ENCODE measurements around the gene GRB10. TPM values are rescaled to one million over a fixed set of nuclear protein-coding genes. Genes with fewer than 3 reads are reported as not detected.
"Not testable (repeated sequence)": the region's sequence is repeated elsewhere in the genome, so short reads cannot be mapped to it uniquely, and the experiment has no call there.

Gene GRB10
- total and polyA plus RNA-seq, 4 experiments from 2014 or later, result 0.83 to 7.7 (median 5.0) TPM

DNA sequence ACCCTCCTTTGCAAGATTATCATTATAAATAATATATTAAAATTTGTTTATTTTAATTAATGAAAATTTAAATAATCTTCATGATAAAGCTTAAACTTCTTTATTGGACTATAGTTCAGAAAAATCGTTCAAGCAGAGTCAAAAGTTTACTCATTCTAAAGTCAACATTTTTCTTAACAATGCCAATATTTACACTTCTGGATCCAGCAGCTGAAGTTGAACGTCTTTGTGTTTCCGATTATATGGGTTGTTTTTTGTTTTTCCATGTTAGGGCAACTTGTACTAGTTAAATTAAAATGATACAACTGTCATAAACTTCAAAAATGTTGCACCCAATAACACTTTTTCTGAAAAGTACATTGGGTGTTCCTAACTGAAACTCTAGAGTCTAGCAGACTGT lies 43.8 kb downstream of the GRB10 start:
- POLR2A ChIA-PET (ENCODE audit: partially characterized antibody), result no interaction called here
- no peaks in the 10 kb centered on the region for H3K36me3 ChIP-seq (ENCODE audit: insufficient read depth, low read length)
- peaks cover 0 to 5% (median 0%) of the 10 kb centered on the region in 8 donors for H3K9me3 Mint-ChIP-seq
- H3K4me1 ChIP-seq (ENCODE audit: insufficient read depth, low read length), result peaks cover 21% of the 10 kb centered on the region
- intact Hi-C loops (cut with micrococcal nuclease), result no loop called here
- peaks cover 23 to 34% (median 28%) of the 10 kb centered on the region in 4 donors for H3K4me1 Mint-ChIP-seq
- no peak overlapping the region for H3K4me3 Mint-ChIP-seq
- no peak for DNase-seq
- H3K27me3 Mint-ChIP-seq, result no peaks in the 10 kb centered on the region
- no peaks in the 10 kb centered on the region for H3K36me3 Mint-ChIP-seq
- no peaks in the 10 kb centered on the region for H3K27me3 ChIP-seq (ENCODE audit: insufficient read depth, low read length)
- H3K27ac ChIP-seq (ENCODE audit: low read depth, low read length), result peak overlapping the region; percentile 67
- peak overlapping the region; percentile 88 to 99 (median 98) for H3K27ac Mint-ChIP-seq
- CTCF ChIA-PET (ENCODE audit: partially characterized antibody), result interaction anchor here (0.6 to 1.7 kb wide), 2 partner anchors 71 to 271 kb away, joined by 3 to 5 read pairs; no protein-coding TSS in a partner anchor
- H3K9me3 ChIP-seq (ENCODE audit: control insufficient read depth in 1 of 2, low read length in 2 of 2), result no peaks in the 10 kb centered on the region
- H3K4me3 ChIP-seq (ENCODE audit: low read length in 2 of 2), result no peak overlapping the region

DNA sequence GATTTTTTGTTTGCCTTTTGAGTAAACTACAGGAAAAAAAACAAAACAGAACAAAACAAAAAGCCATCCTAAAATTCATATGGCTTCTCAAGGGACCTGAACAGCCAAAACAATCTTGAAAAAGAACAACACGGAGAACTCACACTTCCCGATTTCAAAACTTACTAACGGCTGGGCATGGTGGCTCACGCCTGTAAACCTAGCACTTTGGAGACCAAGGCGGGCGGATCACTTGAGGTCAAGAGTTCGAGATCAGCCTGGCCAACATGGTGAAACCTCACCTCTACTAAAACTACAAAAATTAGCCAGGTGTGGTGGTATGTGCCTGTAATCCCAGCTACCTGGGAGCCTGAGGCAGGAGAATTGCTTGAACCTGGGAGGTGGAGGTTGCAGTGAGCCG lies 46.9 kb downstream of the GRB10 start:
- H3K27me3 ChIP-seq (ENCODE audit: insufficient read depth, low read length); intact Hi-C loops (cut with micrococcal nuclease); H3K27ac ChIP-seq (ENCODE audit: low read depth, low read length); DNase-seq; H3K9me3 Mint-ChIP-seq; H3K4me3 Mint-ChIP-seq; CTCF ChIA-PET (ENCODE audit: partially characterized antibody); H3K36me3 ChIP-seq (ENCODE audit: insufficient read depth, low read length); H3K36me3 Mint-ChIP-seq; H3K9me3 ChIP-seq (ENCODE audit: control insufficient read depth in 1 of 2, low read length in 2 of 2); H3K27me3 Mint-ChIP-seq; H3K4me3 ChIP-seq (ENCODE audit: low read length in 2 of 2); POLR2A ChIA-PET (ENCODE audit: partially characterized antibody): not testable (repeated sequence)
- Mint-ChIP-seq H3K27ac (peak overlapping the region in 1 of 7 donors; percentile 60), H3K4me1 (peaks cover 17 to 20% (median 19%) of the 10 kb centered on the region in 4 donors)
- H3K4me1 ChIP-seq (ENCODE audit: insufficient read depth, low read length), result peaks cover 18% of the 10 kb centered on the region

GRCh38 chr7:50735333-50735732 lies 47.4 kb downstream of the GRB10 start:
- peak overlapping the region in 2 of 7 donors; percentile 38 to 77 for H3K27ac Mint-ChIP-seq

GRCh38 chr7:50734246-50734645 lies 48.5 kb downstream of the GRB10 start:
- Mint-ChIP-seq H3K9me3 (peaks cover 0 to 3% (median 0%) of the 10 kb centered on the region in 8 donors), H3K27me3 (no peaks in the 10 kb centered on the region), H3K36me3 (no peaks in the 10 kb centered on the region), H3K4me1 (peaks cover 3 to 8% (median 4%) of the 10 kb centered on the region in 4 donors), H3K4me3 (no peak overlapping the region), H3K27ac (no peak overlapping the region)
- POLR2A ChIA-PET (ENCODE audit: partially characterized antibody), result no interaction called here
- peaks cover 2% of the 10 kb centered on the region for H3K4me1 ChIP-seq (ENCODE audit: insufficient read depth, low read length)
- no peak for DNase-seq
- CTCF ChIA-PET (ENCODE audit: partially characterized antibody), result no interaction called here
- H3K36me3 ChIP-seq (ENCODE audit: insufficient read depth, low read length), result no peaks in the 10 kb centered on the region
- no peaks in the 10 kb centered on the region for H3K9me3 ChIP-seq (ENCODE audit: control insufficient read depth in 1 of 2, low read length in 2 of 2)
- H3K27ac ChIP-seq (ENCODE audit: low read depth, low read length), result no peak overlapping the region
- intact Hi-C loops (cut with micrococcal nuclease), result no loop called here
- H3K27me3 ChIP-seq (ENCODE audit: insufficient read depth, low read length), result no peaks in the 10 kb centered on the region
- no peak overlapping the region for H3K4me3 ChIP-seq (ENCODE audit: low read length in 2 of 2)

More at GRCh38 chr7:50735333-50735732, 47.4 kb downstream of the GRB10 start:
- Histone ChIP-seq H3K9me3 (ENCODE audit: control insufficient read depth in 1 of 2, low read length in 2 of 2) (no peaks in the 10 kb centered on the region), H3K27me3 (ENCODE audit: insufficient read depth, low read length) (no peaks in the 10 kb centered on the region), H3K36me3 (ENCODE audit: insufficient read depth, low read length) (no peaks in the 10 kb centered on the region), H3K27ac (ENCODE audit: low read depth, low read length) (no peak overlapping the region), H3K4me3 (ENCODE audit: low read length in 2 of 2) (no peak overlapping the region), H3K4me1 (ENCODE audit: insufficient read depth, low read length) (peaks cover 13% of the 10 kb centered on the region)
- CTCF ChIA-PET (ENCODE audit: partially characterized antibody), result no interaction called here
- Mint-ChIP-seq H3K4me3 (no peak overlapping the region), H3K4me1 (peaks cover 14 to 18% (median 14%) of the 10 kb centered on the region in 4 donors), H3K9me3 (peaks cover 0 to 5% (median 0%) of the 10 kb centered on the region in 8 donors), H3K27me3 (no peaks in the 10 kb centered on the region), H3K36me3 (no peaks in the 10 kb centered on the region)
- DNase-seq, result no peak
- intact Hi-C loops (cut with micrococcal nuclease), result no loop called here
- POLR2A ChIA-PET (ENCODE audit: partially characterized antibody), result interaction anchor here (0.6 kb wide), 1 partner anchor 39 kb away, joined by 3 read pairs; no protein-coding TSS in a partner anchor

GRCh38 chr7:50733552-50733951 lies 49.1 kb downstream of the GRB10 start:
- no peaks in the 10 kb centered on the region for H3K36me3 Mint-ChIP-seq
- H3K27ac Mint-ChIP-seq, result no peak overlapping the region
- Histone ChIP-seq H3K36me3 (ENCODE audit: insufficient read depth, low read length) (no peaks in the 10 kb centered on the region), H3K27ac (ENCODE audit: low read depth, low read length) (no peak overlapping the region), H3K27me3 (ENCODE audit: insufficient read depth, low read length) (no peaks in the 10 kb centered on the region), H3K4me3 (ENCODE audit: low read length in 2 of 2) (no peak overlapping the region), H3K9me3 (ENCODE audit: control insufficient read depth in 1 of 2, low read length in 2 of 2) (no peaks in the 10 kb centered on the region), H3K4me1 (ENCODE audit: insufficient read depth, low read length) (no peaks in the 10 kb centered on the region)
- H3K9me3 Mint-ChIP-seq, result peaks cover 0 to 3% (median 0%) of the 10 kb centered on the region in 8 donors
- H3K4me1 Mint-ChIP-seq, result peaks cover 0 to 5% (median 1%) of the 10 kb centered on the region in 4 donors
- no peak for DNase-seq
- H3K27me3 Mint-ChIP-seq, result no peaks in the 10 kb centered on the region
- POLR2A ChIA-PET (ENCODE audit: partially characterized antibody), result no interaction called here
- H3K4me3 Mint-ChIP-seq, result no peak overlapping the region
- intact Hi-C loops (cut with micrococcal nuclease), result no loop called here
- CTCF ChIA-PET (ENCODE audit: partially characterized antibody), result no interaction called here

GRCh38 chr7:50731703-50732582 lies 50.8 kb downstream of the GRB10 start:
- no peaks in the 10 kb centered on the region for H3K9me3 Mint-ChIP-seq
- H3K36me3 Mint-ChIP-seq, result no peaks in the 10 kb centered on the region
- ChIA-PET POLR2A (ENCODE audit: partially characterized antibody) (interaction anchor here (0.6 kb wide), 1 partner anchor 429 kb away, joined by 3 read pairs; no protein-coding TSS in a partner anchor), CTCF (ENCODE audit: partially characterized antibody) (interaction anchor here (0.6 kb wide), 1 partner anchor 263 kb away, joined by 4 read pairs; no protein-coding TSS in a partner anchor)
- intact Hi-C loops (cut with micrococcal nuclease), result no loop called here
- H3K4me3 Mint-ChIP-seq, result no peak overlapping the region
- H3K4me1 ChIP-seq (ENCODE audit: insufficient read depth, low read length), result no peaks in the 10 kb centered on the region
- H3K27ac ChIP-seq (ENCODE audit: low read depth, low read length), result no peak overlapping the region
- no peak overlapping the region for H3K4me3 ChIP-seq (ENCODE audit: low read length in 2 of 2)
- peaks cover 0 to 5% (median 1%) of the 10 kb centered on the region in 4 donors for H3K4me1 Mint-ChIP-seq
- H3K27me3 Mint-ChIP-seq, result no peaks in the 10 kb centered on the region
- DNase-seq, result no peak
- no peaks in the 10 kb centered on the region for H3K36me3 ChIP-seq (ENCODE audit: insufficient read depth, low read length)
- H3K27ac Mint-ChIP-seq, result no peak overlapping the region
- no peaks in the 10 kb centered on the region for H3K9me3 ChIP-seq (ENCODE audit: control insufficient read depth in 1 of 2, low read length in 2 of 2)
- H3K27me3 ChIP-seq (ENCODE audit: insufficient read depth, low read length), result no peaks in the 10 kb centered on the region
